ENCODE data around the gene ERCC8. TPM values are rescaled to one million over a fixed set of nuclear protein-coding genes. Genes with fewer than 3 reads are reported as not detected.
"Not testable (repeated sequence)": the region's sequence is repeated elsewhere in the genome, so short reads cannot be mapped to it uniquely, and the experiment has no call there.

Gene ERCC8
- total and polyA plus RNA-seq, 12 donors: 3.7 to 23.3 (median 9.7) TPM

DNA sequence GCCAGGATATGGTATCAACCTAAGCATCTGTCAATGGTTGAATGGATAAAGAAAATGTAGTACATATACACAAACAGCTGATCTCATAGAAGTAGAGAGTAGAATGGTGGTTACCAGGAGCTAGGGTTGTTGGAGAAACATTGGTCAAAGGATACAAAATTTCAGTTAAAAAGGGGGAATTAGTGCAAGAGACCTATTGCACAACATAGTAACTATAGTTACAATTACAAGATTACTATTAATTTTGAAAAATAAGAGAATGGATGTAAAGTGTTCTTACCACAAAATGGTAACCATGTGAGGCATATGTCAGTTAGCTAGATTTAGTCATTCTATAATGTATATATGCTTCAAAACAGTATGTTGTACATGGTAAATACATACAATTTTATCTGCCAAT, 72.0 kb downstream of the ERCC8 start:
- DNase-seq: no peak
- TF ChIP-seq POLR2A (IDR thresholded peaks at IDR 0.05): no peak
- TF ChIP-seq, protein P1, sequence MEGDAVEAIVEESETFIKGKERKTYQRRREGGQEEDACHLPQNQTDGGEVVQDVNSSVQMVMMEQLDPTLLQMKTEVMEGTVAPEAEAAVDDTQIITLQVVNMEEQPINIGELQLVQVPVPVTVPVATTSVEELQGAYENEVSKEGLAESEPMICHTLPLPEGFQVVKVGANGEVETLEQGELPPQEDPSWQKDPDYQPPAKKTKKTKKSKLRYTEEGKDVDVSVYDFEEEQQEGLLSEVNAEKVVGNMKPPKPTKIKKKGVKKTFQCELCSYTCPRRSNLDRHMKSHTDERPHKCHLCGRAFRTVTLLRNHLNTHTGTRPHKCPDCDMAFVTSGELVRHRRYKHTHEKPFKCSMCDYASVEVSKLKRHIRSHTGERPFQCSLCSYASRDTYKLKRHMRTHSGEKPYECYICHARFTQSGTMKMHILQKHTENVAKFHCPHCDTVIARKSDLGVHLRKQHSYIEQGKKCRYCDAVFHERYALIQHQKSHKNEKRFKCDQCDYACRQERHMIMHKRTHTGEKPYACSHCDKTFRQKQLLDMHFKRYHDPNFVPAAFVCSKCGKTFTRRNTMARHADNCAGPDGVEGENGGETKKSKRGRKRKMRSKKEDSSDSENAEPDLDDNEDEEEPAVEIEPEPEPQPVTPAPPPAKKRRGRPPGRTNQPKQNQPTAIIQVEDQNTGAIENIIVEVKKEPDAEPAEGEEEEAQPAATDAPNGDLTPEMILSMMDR (IDR thresholded peaks at IDR 0.05): no peak
- peaks cover 0 to 8% (median 0%) of the 10 kb centered on the region in 3 donors for H3K9me3 ChIP-seq (replicated peaks in 1 of 3)
- H3K4me1 ChIP-seq (replicated peaks in 1 of 2): no peaks in the 10 kb centered on the region
- H3K27ac ChIP-seq: no peak overlapping the region
- intact Hi-C loops (cut with DNase I): no loop called here
- H3K36me3 ChIP-seq (replicated peaks in 1 of 2): no peaks in the 10 kb centered on the region
- no peak overlapping the region for H3K4me3 ChIP-seq
- no peaks in the 10 kb centered on the region for H3K27me3 ChIP-seq

- no peak for TF ChIP-seq POLR2A (IDR thresholded peaks at IDR 0.05)
- TF ChIP-seq, protein P1 (IDR thresholded peaks at IDR 0.05): no peak
- Histone ChIP-seq H3K9me3 (replicated peaks in 1 of 3) (peaks cover 0 to 8% (median 0%) of the 10 kb centered on the region in 3 donors), H3K4me1 (replicated peaks in 1 of 2) (no peaks in the 10 kb centered on the region), H3K27ac (no peak overlapping the region), H3K27me3 (no peaks in the 10 kb centered on the region), H3K4me3 (no peak overlapping the region), H3K36me3 (replicated peaks in 1 of 2) (no peaks in the 10 kb centered on the region)
- intact Hi-C loops (cut with DNase I): no loop called here
- 85 to 95% (median 92%) methylated on average over 3 of the region's 3 CpGs for WGBS, 4 donors
- DNase-seq: no peak
Measured at GRCh38 chr5:60870857-60871256, 74.0 kb downstream of the ERCC8 start.

- intact Hi-C loops (cut with DNase I); H3K36me3 ChIP-seq (replicated peaks in 1 of 2); H3K9me3 ChIP-seq (replicated peaks in 1 of 3); H3K27ac ChIP-seq; H3K4me3 ChIP-seq; DNase-seq; H3K4me1 ChIP-seq (replicated peaks in 1 of 2); H3K27me3 ChIP-seq: not testable (repeated sequence)
- WGBS, 4 donors: 94 to 99% (median 95%) methylated on average over 10 to 16 of the region's 16 CpGs
Measured at GRCh38 chr5:60860572-60860971, 84.3 kb downstream of the ERCC8 start.

DNA sequence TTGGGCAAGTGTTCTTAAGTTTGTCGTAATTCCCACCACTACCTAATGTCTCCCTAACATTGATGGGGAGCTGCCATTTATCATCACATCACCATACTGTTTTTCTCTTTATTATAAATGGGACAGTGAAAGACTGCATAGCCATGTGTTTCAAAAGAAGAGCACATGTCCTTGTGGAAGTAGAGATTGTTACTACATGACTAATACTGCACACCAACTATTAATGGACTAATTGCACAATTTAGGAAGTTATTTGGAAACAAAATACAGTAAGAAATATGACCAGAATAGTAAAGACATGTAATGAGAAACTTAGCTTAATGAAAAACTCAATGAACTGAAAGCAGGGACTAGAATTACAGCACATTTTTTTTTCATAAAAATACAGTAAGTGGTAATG, 88.8 kb downstream of the ERCC8 start:
- no peaks in the 10 kb centered on the region for H3K4me1 ChIP-seq (replicated peaks in 1 of 2)
- WGBS, 4 donors: 65 to 88% (median 74%) methylated on average over 1 of the region's 1 CpG
- H3K9me3 ChIP-seq (replicated peaks in 1 of 3): no peaks in the 10 kb centered on the region
- no peaks in the 10 kb centered on the region for H3K27me3 ChIP-seq
- no peak overlapping the region for H3K4me3 ChIP-seq
- TF ChIP-seq POLR2A (IDR thresholded peaks at IDR 0.05): no peak
- TF ChIP-seq, protein P1 (IDR thresholded peaks at IDR 0.05): no peak
- no peaks in the 10 kb centered on the region for H3K36me3 ChIP-seq (replicated peaks in 1 of 2)
- intact Hi-C loops (cut with DNase I): no loop called here
- DNase-seq: no peak
- no peak overlapping the region for H3K27ac ChIP-seq

GRCh38 chr5:60852940-60853339, 91.9 kb downstream of the ERCC8 start:
- no peaks in the 10 kb centered on the region for H3K4me1 ChIP-seq (replicated peaks in 1 of 2)
- no peak for DNase-seq
- no peaks in the 10 kb centered on the region for H3K9me3 ChIP-seq (replicated peaks in 1 of 3)
- no peak overlapping the region for H3K27ac ChIP-seq
- TF ChIP-seq POLR2A (IDR thresholded peaks at IDR 0.05): no peak
- TF ChIP-seq, protein P1 (IDR thresholded peaks at IDR 0.05): no peak
- no peaks in the 10 kb centered on the region for H3K27me3 ChIP-seq
- H3K36me3 ChIP-seq (replicated peaks in 1 of 2): no peaks in the 10 kb centered on the region
- H3K4me3 ChIP-seq: no peak overlapping the region
- WGBS, 4 donors: 26 to 42% (median 35%) methylated on average over 3 of the region's 3 CpGs
- intact Hi-C loops (cut with DNase I): no loop called here
